Measurements from ENCODE around the gene GLS2.

- TF ChIP-seq CTCF (IDR thresholded peaks at IDR 0.05 in 4 of 5, conservative IDR thresholded peaks at IDR 0.05 in 1 of 5), result no peak
- TF ChIP-seq POLR2A (IDR thresholded peaks at IDR 0.05), result no peak
These were observed 1.3 kb downstream of the GLS2 start for GRCh38 chr12:56486694-56487093.

All from gastrocnemius medialis (tissue), 4 donors.